ENCODE results near the gene LRRC47. TPM values are rescaled to one million over a fixed set of nuclear protein-coding genes. Genes with fewer than 3 reads are reported as not detected.

Gene LRRC47
- total and polyA plus RNA-seq, 12 donors = 16.9 to 58.3 (median 44.7) TPM

- H3K27me3 ChIP-seq = no peaks in the 10 kb centered on the region
- WGBS, 4 donors = 71 to 78% (median 75%) methylated on average over 4 of the region's 4 CpGs
- H3K36me3 ChIP-seq (replicated peaks in 1 of 2) = peaks cover 0 to 18% of the 10 kb centered on the region in 2 donors
- no peak overlapping the region for H3K4me3 ChIP-seq
- no peak for DNase-seq
- peaks cover 7 to 20% of the 10 kb centered on the region in 2 donors for H3K4me1 ChIP-seq (replicated peaks in 1 of 2)
- H3K9me3 ChIP-seq (replicated peaks in 1 of 3) = no peaks in the 10 kb centered on the region
- TF ChIP-seq POLR2A (IDR thresholded peaks at IDR 0.05) = no peak
- TF ChIP-seq CTCF (IDR thresholded peaks at IDR 0.05) = no peak
- H3K27ac ChIP-seq = no peak overlapping the region
- intact Hi-C loops (cut with DNase I) = loop anchor here in 1 of 2 donors (10.0 kb wide), 1 partner anchor 51 kb away; the partner anchor contains the start of gene LRRC47
Measured at GRCh38 chr1:3743421-3743820, 52.9 kb downstream of the LRRC47 start.

GRCh38 chr1:3742439-3743298, 53.6 kb downstream of the LRRC47 start:
- TF ChIP-seq POLR2A (IDR thresholded peaks at IDR 0.05) (no peak), CTCF (IDR thresholded peaks at IDR 0.05) (no peak)
- Histone ChIP-seq H3K36me3 (replicated peaks in 1 of 2) (peaks cover 0 to 25% of the 10 kb centered on the region in 2 donors), H3K27ac (no peak overlapping the region), H3K9me3 (replicated peaks in 1 of 3) (no peaks in the 10 kb centered on the region), H3K4me1 (replicated peaks in 1 of 2) (peaks cover 7 to 16% of the 10 kb centered on the region in 2 donors), H3K4me3 (no peak overlapping the region), H3K27me3 (no peaks in the 10 kb centered on the region)
- DNase-seq = no peak
- intact Hi-C loops (cut with DNase I) = loop anchor here in 1 of 2 donors (10.0 kb wide), 1 partner anchor 52 kb away; the partner anchor contains the start of gene LRRC47
- WGBS, 4 donors = 87 to 91% (median 88%) methylated on average over 13 to 24 of the region's 24 CpGs

GRCh38 chr1:3741566-3742438, 54.5 kb downstream of the LRRC47 start:
- peaks cover 0 to 33% of the 10 kb centered on the region in 2 donors for H3K36me3 ChIP-seq (replicated peaks in 1 of 2)
- WGBS, 4 donors = 88 to 96% (median 94%) methylated on average over 22 of the region's 22 CpGs

More at GRCh38 chr1:3741566-3742438, 54.5 kb downstream of the LRRC47 start:
- intact Hi-C loops (cut with DNase I) = loop anchor here in 1 of 2 donors (10.0 kb wide), 1 partner anchor 53 kb away; the partner anchor contains the start of gene LRRC47
- TF ChIP-seq CTCF (IDR thresholded peaks at IDR 0.05) = no peak
- TF ChIP-seq POLR2A (IDR thresholded peaks at IDR 0.05) = no peak
- H3K27ac ChIP-seq = no peak overlapping the region
- H3K9me3 ChIP-seq (replicated peaks in 1 of 3) = no peaks in the 10 kb centered on the region
- DNase-seq = no peak
- H3K4me1 ChIP-seq (replicated peaks in 1 of 2) = peaks cover 5 to 12% of the 10 kb centered on the region in 2 donors
- no peaks in the 10 kb centered on the region for H3K27me3 ChIP-seq
- no peak overlapping the region for H3K4me3 ChIP-seq
